IMR-90 (cell line): ENCODE measurements around the gene GPX3. TPM values are rescaled to one million over a fixed set of nuclear protein-coding genes. Genes with fewer than 3 reads are reported as not detected.

Experiments
- ATAC-seq: fragments of 200-7000 bp; cut with Tn5 transposase; 2 replicates; pipeline ENCODE4 v1.9.1; 2020; ENCODE audit warnings: low read depth, mild to moderate bottlenecking, moderate library complexity
- BruUV-seq: library from RNA; stranded (reverse); fragments of 400-500 nt; replicated peaks from 2 replicates; lab custom pipeline; 2021; lab: Mats Ljungman, UMichigan
- CTCF ChIA-PET: fragments of 300-600 bp; formaldehyde crosslinking; extraction: SDS; loops from one replicate; lab custom pipeline; 2021; ENCODE audit warnings: antibody characterized with exemption; lab: Yijun Ruan, JAX
- POLR2A ChIA-PET: fragments of 300-600 bp; sonication (Branson Sonifier 250); formaldehyde crosslinking; loops from one replicate; lab custom pipeline; 2022; ENCODE audit warnings: antibody characterized with exemption; ENCODE audit not compliant: unreplicated experiment; lab: Charles Lee
- DNase-seq: peaks from one replicate; pipeline ENCODE4 v3.0.0; 2013
- H2AFZ ChIP-seq: replicated peaks from 2 replicates; pipeline ENCODE3; 2013; ENCODE audit warnings: low read length, mild to moderate bottlenecking; ENCODE audit not compliant: poor library complexity
- H2AK5ac ChIP-seq: 2 replicates; pipeline ENCODE4 v1.6.1; 2013; ENCODE audit warnings: low read depth, low read length, inconsistent platforms
- H2AK9ac ChIP-seq: replicated peaks from 2 replicates; pipeline ENCODE3; 2013; ENCODE audit warnings: mild to moderate bottlenecking, low read depth, low read length, moderate library complexity; ENCODE audit not compliant: poor library complexity
- H2BK120ac ChIP-seq: 2 replicates; pipeline ENCODE4 v1.6.1; 2013; ENCODE audit warnings: low read depth, low read length, inconsistent platforms
- H2BK15ac ChIP-seq: 3 replicates; pipeline ENCODE4 v1.6.1; 2013; ENCODE audit warnings: low read depth, low read length, inconsistent platforms
- H2BK20ac ChIP-seq: 2 replicates; pipeline ENCODE4 v1.6.1; 2013; ENCODE audit warnings: low read depth, mild to moderate bottlenecking, inconsistent platforms, low read length, moderate library complexity
- H2BK5ac ChIP-seq: 2 replicates; pipeline ENCODE4 v1.6.1; 2013; ENCODE audit warnings: mild to moderate bottlenecking, low read depth, low read length, inconsistent platforms; ENCODE audit not compliant: poor library complexity, severe bottlenecking
- H3K14ac ChIP-seq: replicated peaks from 2 replicates; pipeline ENCODE4 v1.6.1; 2013; ENCODE audit warnings: low read depth, low read length, inconsistent platforms
- H3K18ac ChIP-seq: 2 replicates; pipeline ENCODE4 v1.6.1; 2013; ENCODE audit warnings: low read depth, low read length, control low read depth
- H3K23ac ChIP-seq: 2 replicates; pipeline ENCODE4 v1.6.1; 2013; ENCODE audit warnings: low read depth, low read length, inconsistent platforms
- H3K27ac ChIP-seq: 2 replicates; pipeline ENCODE4 v1.5.1; 2013; ENCODE audit warnings: mild to moderate bottlenecking, control low read depth, low read length; ENCODE audit not compliant: insufficient read depth
- H3K27me3 ChIP-seq: 2 replicates; pipeline ENCODE4 v1.6.1; 2013; ENCODE audit warnings: low read length; ENCODE audit not compliant: control insufficient read depth, insufficient read depth
- H3K36me3 ChIP-seq: 2 replicates; pipeline ENCODE4 v1.6.1; 2013; ENCODE audit warnings: low read length, mixed read lengths; ENCODE audit not compliant: control insufficient read depth, insufficient read depth
- H3K4ac ChIP-seq: 2 replicates; pipeline ENCODE4 v1.6.1; 2013; ENCODE audit warnings: low read depth, low read length, inconsistent platforms
- H3K4me1 ChIP-seq: 2 replicates; pipeline ENCODE4 v1.6.1; 2013; ENCODE audit warnings: low read length, mixed read lengths; ENCODE audit not compliant: control insufficient read depth, insufficient read depth
- H3K4me2 ChIP-seq: 2 replicates; pipeline ENCODE4 v1.6.1; 2013; ENCODE audit warnings: low read depth, mild to moderate bottlenecking, control low read depth, low read length, moderate library complexity
- H3K4me3 ChIP-seq: 2 replicates; pipeline ENCODE4 v1.5.1; 2013; ENCODE audit warnings: low read depth, mild to moderate bottlenecking, control low read depth, low read length, moderate library complexity; ENCODE audit not compliant: insufficient read depth
- H3K56ac ChIP-seq: 2 replicates; pipeline ENCODE4 v1.6.1; 2013; ENCODE audit warnings: low read length, inconsistent platforms; ENCODE audit not compliant: insufficient read depth; ENCODE audit errors: extremely low read depth
- H3K79me1 ChIP-seq, 2 experiments: 2 replicates each; pipeline ENCODE4 v1.6.1; 2013; ENCODE audit warnings: low read length in 2 of 2, inconsistent platforms in 1 of 2, low read depth in 1 of 2
- H3K9ac ChIP-seq: 2 replicates; pipeline ENCODE4 v1.6.1; 2013; ENCODE audit warnings: low read depth, low read length, control low read depth
- H3K9me1 ChIP-seq: 2 replicates; pipeline ENCODE4 v1.6.1; 2013; ENCODE audit warnings: low read length, inconsistent platforms; ENCODE audit not compliant: insufficient read depth
- H3K9me3 ChIP-seq: 2 replicates; pipeline ENCODE4 v1.6.1; 2013; ENCODE audit warnings: low read length; ENCODE audit not compliant: control insufficient read depth, insufficient read depth
- H4K20me1 ChIP-seq: 2 replicates; pipeline ENCODE4 v1.6.1; 2013; ENCODE audit warnings: low read length, inconsistent platforms; ENCODE audit not compliant: insufficient read depth
- H4K5ac ChIP-seq: 2 replicates; pipeline ENCODE4 v1.6.1; 2013; ENCODE audit warnings: mild to moderate bottlenecking, low read depth, low read length, control low read depth
- H4K8ac ChIP-seq, 2 experiments: 2 replicates each; pipeline ENCODE4 v1.6.1; 2013; ENCODE audit warnings: low read depth in 2 of 2, low read length in 2 of 2, control low read depth in 1 of 2, inconsistent platforms in 1 of 2
- H4K91ac ChIP-seq: 2 replicates; pipeline ENCODE4 v1.6.1; 2013; ENCODE audit warnings: low read depth, low read length, inconsistent platforms; ENCODE audit not compliant: insufficient read depth
- POLR2A ChIP-seq: IDR thresholded peaks from 2 replicates; pipeline ENCODE4 v1.6.1; 2012; ENCODE audit warnings: mild to moderate bottlenecking, low read depth, low read length
- RCOR1 ChIP-seq: IDR thresholded peaks from 2 replicates; pipeline ENCODE4 v1.6.1; 2012; ENCODE audit warnings: mild to moderate bottlenecking, low read length, improper control_type of control experiment; ENCODE audit not compliant: insufficient replicate concordance
- RFX5 ChIP-seq: IDR thresholded peaks from 2 replicates; pipeline ENCODE4 v1.8.0; 2012; ENCODE audit warnings: low read depth, mild to moderate bottlenecking, low read length, moderate library complexity
- SMC3 ChIP-seq: fragments of 150-350 bp; IDR thresholded peaks from 2 replicates; pipeline ENCODE4 v1.6.1; 2016; ENCODE audit warnings: low read depth, mild to moderate bottlenecking, antibody characterized with exemption, low read length, moderate library complexity
- WGBS, 2 experiments: methylation state at CpG; one replicate each; pipeline versions ENCODE4 v1.1.5 to v1.1.7; 2013; ENCODE audit warnings: missing lambda C conversion rate in 2 of 2; ENCODE audit not compliant: insufficient read length in 1 of 2; ENCODE audit errors: extremely low coverage in 2 of 2; 5-methylcytosine and 5-hydroxymethylcytosine counted together
- dilution Hi-C: fragments of 300-500 bp; cut with HindIII; formaldehyde crosslinking; loops from one replicate; pipeline ENCODE4 v1.14.3; 2018; ENCODE audit warnings: low sequenced_read_pairs; ENCODE audit not compliant: unreplicated experiment
- in situ Hi-C: fragments of 300-500 bp; cut with MboI; formaldehyde crosslinking; loops from 3 replicates; pipeline ENCODE4 v1.14.3; 2019; ENCODE audit warnings: low sequenced_read_pairs, inconsistent platforms, mixed read lengths
- intact Hi-C: fragments of 100-400 bp; cut with micrococcal nuclease; formaldehyde crosslinking; loops from 2 replicates; pipeline ENCODE4 v1.10.0; 2022
- polyA plus RNA-seq, 3 experiments: library from polyadenylated mRNA; depleted of rRNA; stranded (reverse); fragments of >200 nt; gene quantifications; 2 replicates each; pipeline ENCODE4 v1.2.3, GENCODE V29; 2012; ENCODE audit warnings: low replicate concordance in 1 of 3
- total RNA-seq: library from RNA; depleted of rRNA; stranded (reverse); fragments of >200 nt; gene quantifications from 2 replicates; pipeline ENCODE4 v1.2.3, GENCODE V29; 2012

Gene GPX3
- total and polyA plus RNA-seq, 2 of the 4 experiments (the other 2 are of a cell fraction) = 0.36 to 1.0 TPM

- DNase-seq = no peak
- Histone ChIP-seq H2AK9ac (no peak overlapping the region), H3K18ac (no peak overlapping the region), H3K56ac (no peak overlapping the region), H3K79me1 (no peaks in the 10 kb centered on the region), H4K20me1 (no peaks in the 10 kb centered on the region), H3K14ac (no peak overlapping the region), H2BK20ac (no peak overlapping the region), H3K23ac (no peak overlapping the region), H3K27ac (no peak overlapping the region), H2BK120ac (no peak overlapping the region), H3K4me1 (no peaks in the 10 kb centered on the region), H2BK5ac (no peak overlapping the region), H2AK5ac (no peak overlapping the region), H3K4me3 (no peak overlapping the region), H3K4ac (no peak overlapping the region), H3K4me2 (no peak overlapping the region), H2BK15ac (no peak overlapping the region), H2AFZ (no peak overlapping the region), H3K36me3 (peaks cover 3% of the 10 kb centered on the region; the same call in 1 of the 2 replicates), H3K27me3 (no peaks in the 10 kb centered on the region; the same call in 1 of the 2 replicates), H4K8ac (no peak overlapping the region), H4K5ac (no peak overlapping the region), H4K91ac (no peak overlapping the region), H3K9ac (no peak overlapping the region), H3K9me3 (no peaks in the 10 kb centered on the region), H3K9me1 (peaks cover 8% of the 10 kb centered on the region; the same call in 1 of the 2 replicates)
- in situ Hi-C loops = no loop called here
- ChIA-PET CTCF (no interaction called here), POLR2A (no interaction called here)
- no TSS peak for BruUV-seq
- dilution Hi-C loops = no loop called here
- TF ChIP-seq SMC3 = no peak
- TF ChIP-seq RFX5 = no peak
- TF ChIP-seq POLR2A = no peak
- TF ChIP-seq RCOR1 = no peak
- intact Hi-C loops = no loop called here
- WGBS, 2 experiments = 58% methylated on average over 2 of the region's 7 CpGs; no CpG with 5 or more reads in 1 of the 2 experiments
- no peak for ATAC-seq
These were observed 2.2 kb downstream of the GPX3 start for GRCh38 chr5:151022511-151023018.
